Bronchial epithelial cell (primary cell): ENCODE results near the gene CCND1. TPM values are rescaled to one million over a fixed set of nuclear protein-coding genes. Genes with fewer than 3 reads are reported as not detected.

Experiments
- DNase-seq: peaks from one replicate; pipeline ENCODE4 v3.0.0-alpha.2; 2010; ENCODE audit warnings: low read depth
- FAIRE-seq: peaks from 2 replicates; lab custom pipeline; 2011; peaks lifted over from hg19 to GRCh38; lab: Jason Lieb, UNC
- H3K27me3 ChIP-seq: 2 replicates; pipeline ENCODE4 v1.5.1; 2011; ENCODE audit warnings: low read length; ENCODE audit not compliant: control insufficient read depth, insufficient read depth
- H3K36me3 ChIP-seq: 2 replicates; pipeline ENCODE4 v1.5.1; 2011; ENCODE audit warnings: low read length; ENCODE audit not compliant: control insufficient read depth, insufficient read depth
- H3K4me3 ChIP-seq: 2 replicates; pipeline ENCODE4 v1.5.1; 2011; ENCODE audit warnings: mild to moderate bottlenecking, low read depth, low read length, control low read depth
- total RNA-seq: library from RNA; depleted of rRNA; stranded (reverse); fragments of >200 nt; gene quantifications from 2 replicates; pipeline ENCODE4 v1.2.1, GENCODE V29; 2014
- TF ChIP-seq, protein P1 (sequence below): IDR thresholded peaks from 2 replicates; pipeline ENCODE4 v1.5.1; 2011; ENCODE audit warnings: mild to moderate bottlenecking, moderate library complexity, low read length, control low read depth, inconsistent platforms; ENCODE audit not compliant: insufficient read depth, severe bottlenecking

Gene CCND1
- total RNA-seq, 1 donor from 2014 or later: 198 TPM

DNA sequence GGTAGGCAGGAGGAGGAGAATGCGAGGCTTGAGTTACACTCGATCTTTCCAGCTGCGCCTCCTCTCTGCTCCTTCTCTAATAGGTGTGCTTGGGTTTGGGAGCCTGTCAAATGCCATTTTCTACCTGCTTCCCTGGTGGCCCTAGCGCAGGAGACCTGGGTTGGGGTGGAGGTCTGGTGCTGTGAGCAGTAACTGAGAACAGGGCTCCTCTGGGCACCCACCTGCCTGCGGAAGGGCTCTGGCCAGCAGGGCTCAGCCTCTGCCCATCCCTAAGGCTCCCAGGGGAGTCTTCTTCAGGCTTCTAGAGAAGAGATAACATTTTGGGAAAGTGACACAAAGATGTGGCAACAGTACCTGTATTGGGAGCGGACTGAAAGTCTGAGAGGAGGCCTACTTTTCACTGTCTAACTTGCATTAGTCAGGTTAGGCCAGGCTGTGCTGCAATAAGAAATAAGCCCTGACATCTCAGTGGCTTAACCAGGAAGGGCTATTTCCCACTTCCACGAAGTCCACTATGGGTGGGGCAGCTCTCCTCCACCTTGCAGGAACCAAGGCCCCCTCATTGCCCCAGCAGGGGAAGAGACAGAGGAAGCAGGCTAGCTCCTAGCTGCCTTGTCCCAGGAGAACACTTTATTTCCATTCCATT lies 41.8 kb downstream of the CCND1 start:
- H3K36me3 ChIP-seq: no peaks in the 10 kb centered on the region
- TF ChIP-seq, protein P1, sequence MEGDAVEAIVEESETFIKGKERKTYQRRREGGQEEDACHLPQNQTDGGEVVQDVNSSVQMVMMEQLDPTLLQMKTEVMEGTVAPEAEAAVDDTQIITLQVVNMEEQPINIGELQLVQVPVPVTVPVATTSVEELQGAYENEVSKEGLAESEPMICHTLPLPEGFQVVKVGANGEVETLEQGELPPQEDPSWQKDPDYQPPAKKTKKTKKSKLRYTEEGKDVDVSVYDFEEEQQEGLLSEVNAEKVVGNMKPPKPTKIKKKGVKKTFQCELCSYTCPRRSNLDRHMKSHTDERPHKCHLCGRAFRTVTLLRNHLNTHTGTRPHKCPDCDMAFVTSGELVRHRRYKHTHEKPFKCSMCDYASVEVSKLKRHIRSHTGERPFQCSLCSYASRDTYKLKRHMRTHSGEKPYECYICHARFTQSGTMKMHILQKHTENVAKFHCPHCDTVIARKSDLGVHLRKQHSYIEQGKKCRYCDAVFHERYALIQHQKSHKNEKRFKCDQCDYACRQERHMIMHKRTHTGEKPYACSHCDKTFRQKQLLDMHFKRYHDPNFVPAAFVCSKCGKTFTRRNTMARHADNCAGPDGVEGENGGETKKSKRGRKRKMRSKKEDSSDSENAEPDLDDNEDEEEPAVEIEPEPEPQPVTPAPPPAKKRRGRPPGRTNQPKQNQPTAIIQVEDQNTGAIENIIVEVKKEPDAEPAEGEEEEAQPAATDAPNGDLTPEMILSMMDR: no peak
- H3K4me3 ChIP-seq: no peak overlapping the region
- DNase-seq (no peak), FAIRE-seq (no peak)
- no peaks in the 10 kb centered on the region for H3K27me3 ChIP-seq

DNA sequence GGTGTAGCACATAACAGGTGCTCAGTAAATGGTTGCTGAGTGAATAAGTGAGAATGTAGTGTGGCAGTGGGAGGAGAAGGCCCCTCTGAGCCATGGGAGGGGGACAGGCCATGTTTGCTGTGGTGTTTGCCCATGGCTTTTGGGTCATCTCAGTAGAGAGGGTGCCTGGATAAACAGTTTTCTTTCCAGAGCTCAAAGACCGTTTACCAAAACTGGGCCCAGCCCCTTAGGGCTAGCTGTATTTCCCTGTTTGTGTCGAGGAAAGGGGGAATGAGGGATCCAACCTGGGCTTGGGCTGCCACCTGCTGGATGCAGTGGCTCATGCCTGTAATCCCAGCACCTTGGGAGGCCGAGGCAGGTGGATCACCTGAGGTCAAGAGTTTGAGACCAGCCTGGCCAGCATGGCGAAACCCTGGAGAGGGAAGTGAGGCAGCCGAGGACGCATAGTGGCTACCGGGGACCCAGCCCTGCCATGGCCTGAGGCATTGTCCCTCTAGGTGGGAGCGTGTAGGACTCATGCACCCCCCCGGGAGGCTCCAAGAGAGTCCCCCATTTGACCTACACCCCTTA lies 42.9 kb downstream of the CCND1 start:
- no peak for FAIRE-seq
- TF ChIP-seq, protein P1: peak; percentile 74
- DNase-seq: peak; percentile 18
- Histone ChIP-seq H3K4me3 (no peak overlapping the region), H3K36me3 (no peaks in the 10 kb centered on the region), H3K27me3 (no peaks in the 10 kb centered on the region)

DNA sequence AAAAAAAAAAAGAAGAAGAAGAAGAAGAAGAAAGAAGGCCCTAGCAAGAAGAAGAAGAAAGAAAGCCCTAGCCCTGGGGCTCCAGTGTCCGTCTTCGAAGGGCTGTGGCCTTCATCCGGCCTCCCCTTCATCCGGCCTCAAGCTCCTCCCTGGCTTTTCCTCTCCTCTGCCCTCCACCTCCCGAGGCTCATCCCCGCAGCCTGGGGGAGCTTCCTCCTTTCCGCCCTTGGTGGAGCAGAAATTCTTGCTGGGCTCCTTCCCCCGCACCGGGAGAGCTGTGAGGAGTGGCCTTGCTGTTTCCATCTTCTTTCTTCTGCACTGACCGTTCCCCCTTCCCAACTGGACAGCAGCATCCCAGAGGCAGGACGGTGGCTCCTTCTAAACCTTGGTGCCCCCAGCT lies 43.7 kb downstream of the CCND1 start:
- DNase-seq (no peak), FAIRE-seq (no peak)

DNA sequence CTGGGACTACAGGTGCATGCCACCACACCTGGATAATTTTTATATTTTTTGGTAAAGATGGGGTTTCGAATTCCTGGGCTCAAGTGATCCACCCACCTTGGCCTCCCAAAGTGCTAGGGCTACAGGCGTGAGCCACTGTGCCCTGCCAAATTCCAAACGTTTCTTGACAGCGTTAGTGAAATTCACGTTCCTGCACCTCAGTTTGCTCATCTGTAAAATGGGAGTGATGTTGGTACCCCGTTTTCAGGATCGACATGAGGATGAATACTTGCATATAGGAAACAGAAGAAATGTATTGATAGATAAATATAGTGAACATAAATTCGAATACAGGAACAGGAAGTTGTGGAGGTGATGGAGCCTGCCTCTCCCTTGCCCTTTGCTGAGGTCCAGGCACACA lies 44.4 kb downstream of the CCND1 start:
- Histone ChIP-seq H3K27me3 (no peaks in the 10 kb centered on the region), H3K36me3 (no peaks in the 10 kb centered on the region), H3K4me3 (no peak overlapping the region)
- TF ChIP-seq, protein P1: no peak
- DNase-seq (no peak), FAIRE-seq (no peak)

More for the DNA sequence above, 43.7 kb downstream of the CCND1 start:
- H3K4me3 ChIP-seq: no peak overlapping the region
- TF ChIP-seq, protein P1: no peak
- no peaks in the 10 kb centered on the region for H3K36me3 ChIP-seq
- no peaks in the 10 kb centered on the region for H3K27me3 ChIP-seq

DNA sequence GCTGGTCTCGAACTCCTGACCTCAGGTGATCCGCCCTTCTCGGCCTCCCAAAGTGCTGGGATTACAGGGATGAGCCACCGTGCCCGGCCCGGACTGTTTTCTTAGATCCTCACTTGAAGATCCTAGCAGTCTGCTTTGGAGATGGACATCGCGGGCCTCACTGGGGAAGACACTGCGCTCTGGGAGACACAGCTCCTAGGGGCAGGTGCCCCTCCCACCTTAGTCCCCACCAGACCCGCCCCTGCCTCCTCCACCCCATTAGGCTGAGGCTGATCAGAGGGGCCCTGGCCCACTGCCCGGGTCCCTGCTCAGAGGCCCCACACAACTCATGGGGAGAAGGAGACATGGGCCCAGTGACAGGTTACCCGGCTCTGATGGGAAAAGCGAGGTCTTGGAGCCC lies 45.5 kb downstream of the CCND1 start:
- Histone ChIP-seq H3K4me3 (no peak overlapping the region), H3K27me3 (no peaks in the 10 kb centered on the region), H3K36me3 (no peaks in the 10 kb centered on the region)
- FAIRE-seq (no peak), DNase-seq (no peak)
- TF ChIP-seq, protein P1: no peak
